Stimulated activated naive CD8-positive, alpha-beta T cell treated with anti-CD3 and anti-CD28 coated beads, Interleukin-15, Interleukin-2, amounts not matched to agents 100 U/mL and 50 U/mL, for 24 hours (primary cell): ENCODE data around the gene PTCD2.
"Not testable (repeated sequence)": the region's sequence is repeated elsewhere in the genome, so short reads cannot be mapped to it uniquely, and the experiment has no call there.

Source experiments
- ATAC-seq: fragments of 150-1000 bp; cut with Tn5 transposase; one replicate; pipeline ENCODE4 v1.10.0; 2021
- DNase-seq: peaks from one replicate; pipeline ENCODE4 v3.0.0; 2021

PTCD2 gene

GRCh38 chr5:72380492-72381274 lies 60.5 kb downstream of the PTCD2 start:
- ATAC-seq (no peak), DNase-seq (no peak)

DNA sequence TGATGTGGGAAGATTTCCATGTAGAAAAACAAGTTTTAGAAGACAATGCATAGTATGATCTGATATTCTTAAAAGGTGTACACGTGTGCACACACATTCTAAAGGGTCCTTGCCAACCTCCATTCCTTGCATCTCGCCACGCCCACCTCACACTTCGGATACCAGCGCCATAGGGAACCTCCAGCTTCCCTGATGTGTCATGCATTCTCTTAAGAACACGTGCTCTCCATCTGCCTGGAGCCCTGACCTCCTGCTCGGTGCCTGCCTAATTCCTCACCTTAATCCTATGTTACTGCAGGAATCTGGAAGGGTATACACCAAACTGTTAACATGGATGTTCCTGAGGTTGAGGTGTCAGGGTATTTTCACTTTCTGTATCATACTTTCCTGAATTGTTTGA lies 63.1 kb downstream of the PTCD2 start:
- ATAC-seq (no peak), DNase-seq (no peak)

DNA sequence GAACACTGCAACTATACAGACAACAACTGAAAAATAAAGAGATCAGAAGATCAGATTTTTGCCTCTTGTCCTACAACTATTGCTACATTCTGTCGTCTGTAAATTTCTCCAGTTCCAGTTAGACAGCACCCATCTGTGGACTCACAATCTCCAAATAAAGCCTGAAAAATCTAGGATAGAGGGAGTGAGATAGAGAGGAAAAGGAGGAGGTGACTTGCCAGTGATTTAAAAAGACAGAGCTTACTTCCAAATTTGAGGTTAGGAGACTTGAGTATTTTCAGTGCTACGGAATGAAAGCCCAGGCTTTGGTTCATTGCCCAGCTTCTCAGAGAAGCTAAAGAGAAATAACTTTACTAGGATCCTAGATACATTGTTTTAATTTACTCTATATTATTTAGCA lies 63.6 kb downstream of the PTCD2 start:
- ATAC-seq, result no peak
- no peak for DNase-seq

DNA sequence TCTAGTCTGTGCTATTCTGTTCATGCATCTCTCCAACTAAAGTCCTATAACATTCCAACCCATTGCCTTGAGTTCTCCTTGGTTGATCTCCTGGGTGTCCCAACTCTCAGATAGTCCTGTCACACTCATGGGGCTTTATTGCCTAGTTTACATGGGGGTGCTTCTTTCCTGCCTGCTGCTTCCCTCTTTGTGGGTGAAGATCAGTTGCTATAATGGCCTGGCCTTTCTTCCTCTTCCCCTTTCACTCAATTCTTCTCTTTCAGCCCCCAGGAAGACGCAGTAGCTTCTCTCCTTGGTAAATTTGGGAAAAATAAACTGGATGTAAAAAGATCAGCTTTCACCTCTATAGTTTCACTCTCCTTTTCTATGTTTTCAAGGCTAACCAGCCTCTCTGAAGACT lies 66.5 kb downstream of the PTCD2 start:
- DNase-seq (no peak), ATAC-seq (no peak)

DNA sequence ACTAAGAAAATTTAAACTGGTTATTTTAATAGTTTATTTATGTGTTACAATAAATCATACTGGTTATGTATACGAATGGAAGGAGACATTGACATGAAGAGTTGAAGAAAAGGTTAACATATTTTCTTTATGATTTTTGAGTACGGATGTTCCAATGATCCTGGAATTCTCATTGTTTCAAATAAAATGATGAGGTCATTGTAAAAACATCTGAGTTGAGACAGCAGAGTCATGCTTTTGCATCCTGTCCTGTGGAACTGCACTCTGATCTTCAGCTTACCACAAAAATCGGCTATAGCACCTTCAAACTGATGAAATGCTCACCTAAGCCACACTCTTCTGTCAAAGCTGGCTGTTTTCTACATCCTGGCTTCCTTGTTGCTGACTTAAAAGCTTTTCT lies 67.8 kb downstream of the PTCD2 start:
- ATAC-seq, result no peak
- no peak for DNase-seq

GRCh38 chr5:72388646-72389045 lies 68.5 kb downstream of the PTCD2 start:
- DNase-seq (no peak), ATAC-seq (no peak)

GRCh38 chr5:72390836-72391235 lies 70.7 kb downstream of the PTCD2 start:
- DNase-seq, result no peak
- ATAC-seq, result no peak

GRCh38 chr5:72392326-72392733 lies 72.2 kb downstream of the PTCD2 start:
- no peak for ATAC-seq

GRCh38 chr5:72393052-72393451 lies 72.9 kb downstream of the PTCD2 start:
- ATAC-seq, result no peak
- no peak for DNase-seq

More at GRCh38 chr5:72392326-72392733, 72.2 kb downstream of the PTCD2 start:
- no peak for DNase-seq

- DNase-seq, result no peak
- no peak for ATAC-seq
Observed at GRCh38 chr5:72394688-72395087, 74.5 kb downstream of the PTCD2 start.

GRCh38 chr5:72397836-72398235 lies 77.7 kb downstream of the PTCD2 start:
- DNase-seq (no peak), ATAC-seq (no peak)

GRCh38 chr5:72400950-72401349 lies 80.8 kb downstream of the PTCD2 start:
- no peak for ATAC-seq
- no peak for DNase-seq

DNA sequence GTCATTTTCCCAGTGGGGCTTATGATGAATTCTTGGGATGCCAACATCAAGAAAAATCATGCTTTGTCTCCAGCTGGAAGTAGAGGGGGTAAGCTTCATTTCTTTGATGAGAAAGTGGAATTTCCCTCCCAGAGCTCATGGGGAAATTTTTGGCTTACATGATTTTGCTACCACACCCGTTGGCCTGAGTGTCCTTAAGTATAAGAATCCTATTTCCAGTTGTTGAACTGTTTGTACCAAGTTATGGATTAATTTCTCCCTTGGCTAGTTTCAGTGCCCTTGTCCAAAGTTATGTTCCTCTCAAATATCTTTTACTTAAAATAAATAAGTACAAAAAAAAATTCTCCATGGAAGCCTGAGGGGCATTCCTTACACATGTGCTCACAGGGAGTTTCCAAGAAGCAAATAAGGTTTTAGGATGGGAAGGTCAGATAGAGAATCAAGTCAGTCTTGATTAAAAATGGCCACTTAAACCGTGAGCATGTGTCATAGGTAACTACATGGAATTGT lies 82.3 kb downstream of the PTCD2 start:
- ATAC-seq, result no peak
- DNase-seq, result no peak

DNA sequence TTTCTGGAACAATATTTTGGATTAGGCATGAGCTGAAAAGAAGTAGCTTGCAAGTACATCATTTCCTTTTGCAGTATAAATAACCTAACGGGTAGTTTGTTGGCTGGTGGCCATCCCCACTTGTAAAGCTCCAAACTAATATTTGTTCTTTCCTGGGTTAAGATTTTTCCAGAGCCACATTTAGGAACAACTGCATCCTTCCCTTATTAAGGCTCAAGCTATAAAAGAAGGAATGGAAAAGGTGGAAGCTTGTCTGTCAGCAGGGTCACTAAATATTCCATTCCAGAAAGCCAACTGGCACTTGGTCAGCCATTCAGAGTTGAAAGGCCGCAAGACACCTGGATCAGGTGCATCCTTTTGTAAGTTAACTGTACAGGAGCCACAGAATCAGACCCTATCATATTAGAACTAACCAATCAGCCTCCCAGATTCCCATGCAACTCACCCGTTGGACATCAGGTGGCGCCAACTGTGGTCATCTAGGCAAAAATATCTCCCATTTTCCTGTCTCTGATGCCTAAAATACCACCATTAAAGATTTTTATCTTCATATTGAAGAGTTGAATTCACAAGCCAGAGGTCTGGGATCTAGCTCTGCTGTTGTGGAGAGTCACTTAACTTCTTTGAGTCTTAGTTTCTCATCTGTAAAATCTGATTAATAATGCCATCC lies 82.9 kb downstream of the PTCD2 start:
- DNase-seq, result no peak
- no peak for ATAC-seq

DNA sequence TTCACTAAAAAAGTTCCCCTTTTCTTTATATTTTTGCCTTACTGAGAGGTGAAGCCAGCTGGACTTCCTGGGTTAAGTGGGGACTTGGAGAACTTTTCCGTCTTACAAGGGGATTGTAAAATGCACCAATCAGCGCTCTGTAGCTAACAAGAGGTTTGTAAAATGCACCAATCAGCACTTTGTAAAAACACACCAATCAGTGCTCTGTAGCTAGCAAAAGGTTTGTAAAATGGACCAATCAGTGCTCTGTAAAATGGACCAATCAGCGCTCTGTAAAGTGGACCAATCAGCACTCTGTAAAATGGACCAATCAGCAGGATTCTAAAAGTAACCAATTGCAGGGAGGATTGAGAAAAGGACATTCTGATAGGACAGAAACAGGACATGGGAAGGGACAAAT lies 84.6 kb downstream of the PTCD2 start:
- DNase-seq, ATAC-seq: not testable (repeated sequence)

GRCh38 chr5:72407078-72407477 lies 86.9 kb downstream of the PTCD2 start:
- DNase-seq, result no peak
- no peak for ATAC-seq

DNA sequence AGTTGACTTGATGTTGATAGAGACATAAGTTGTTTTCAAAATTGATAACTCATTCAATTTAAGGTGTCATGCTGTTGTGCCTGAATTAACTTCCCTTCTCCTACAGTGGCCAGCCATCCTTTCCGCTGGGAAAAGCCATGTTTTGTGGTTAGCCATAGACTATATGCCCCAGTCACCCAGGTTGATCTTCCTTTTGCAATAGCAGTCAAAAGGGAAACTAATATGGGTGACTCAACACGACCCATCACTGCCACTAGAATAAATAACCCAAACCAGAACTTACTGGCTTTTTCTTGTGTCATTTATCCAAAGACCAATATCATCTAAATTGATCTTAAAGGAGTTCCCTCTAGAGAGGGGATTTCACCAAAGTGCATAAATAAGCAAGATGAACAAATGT lies 87.4 kb downstream of the PTCD2 start:
- DNase-seq, result no peak
- no peak for ATAC-seq

DNA sequence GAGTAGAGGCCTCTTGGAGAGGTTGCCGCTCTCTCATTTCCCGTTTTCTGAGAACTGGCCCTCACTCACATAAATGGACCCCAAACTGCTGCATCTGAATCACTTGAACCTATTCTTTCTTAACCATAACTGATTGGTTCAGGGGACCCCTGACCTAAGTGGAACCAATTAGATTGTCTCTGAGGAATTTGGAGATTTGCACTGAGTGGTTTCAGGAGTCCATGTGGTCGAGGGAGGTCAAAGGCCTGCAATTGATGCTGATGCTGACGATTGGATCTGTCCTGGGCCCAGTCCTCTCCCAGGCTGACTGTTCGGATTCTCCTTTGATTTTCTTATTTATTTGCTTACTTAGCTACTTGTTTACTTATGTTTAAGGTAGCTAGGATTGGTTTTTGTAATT lies 88.0 kb downstream of the PTCD2 start:
- ATAC-seq (no peak), DNase-seq (no peak)

- ATAC-seq, result no peak
- no peak for DNase-seq
Observed at GRCh38 chr5:72408603-72409002, 88.4 kb downstream of the PTCD2 start.

DNA sequence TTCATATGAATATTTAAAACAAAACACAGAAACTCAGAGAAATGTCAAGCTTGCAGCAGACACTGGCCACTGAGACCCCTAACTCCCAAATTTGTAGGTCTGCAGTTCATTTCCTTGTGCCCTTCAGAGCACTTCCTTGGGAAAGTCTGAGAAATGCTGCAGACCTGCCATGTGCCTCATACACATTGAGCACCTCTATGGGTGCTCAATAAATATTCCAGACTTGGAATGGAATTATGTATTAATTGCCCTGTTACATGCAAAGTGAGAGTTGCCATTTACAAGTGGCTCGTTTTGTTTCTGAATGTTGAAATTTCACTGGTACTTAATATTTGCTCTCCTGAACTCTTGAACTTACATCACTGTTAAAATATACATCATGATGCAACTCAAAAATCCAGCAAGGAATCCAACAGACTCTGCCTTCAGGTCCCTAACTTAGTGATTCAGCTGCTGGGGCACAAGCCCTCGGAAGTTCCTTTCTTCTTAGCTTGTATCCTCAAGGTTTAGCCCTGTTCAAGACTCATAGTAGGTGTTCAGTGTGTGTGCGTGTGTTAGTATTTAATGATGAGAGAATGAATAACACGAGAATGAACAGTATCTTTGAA lies 90.6 kb downstream of the PTCD2 start:
- ATAC-seq, result no peak

GRCh38 chr5:72412283-72413055 lies 92.3 kb downstream of the PTCD2 start:
- no peak for DNase-seq
- no peak for ATAC-seq

More for the DNA sequence above, 90.6 kb downstream of the PTCD2 start:
- no peak for DNase-seq

- DNase-seq, result no peak
- no peak for ATAC-seq
Observed at GRCh38 chr5:72415616-72416325, 95.6 kb downstream of the PTCD2 start.
